ENCODE measurements around the gene RAPGEF6. TPM values are rescaled to one million over a fixed set of nuclear protein-coding genes. Genes with fewer than 3 reads are reported as not detected.

The RAPGEF6 gene
- polyA plus RNA-seq, 1 donor from 2014 or later: 121 TPM

DNA sequence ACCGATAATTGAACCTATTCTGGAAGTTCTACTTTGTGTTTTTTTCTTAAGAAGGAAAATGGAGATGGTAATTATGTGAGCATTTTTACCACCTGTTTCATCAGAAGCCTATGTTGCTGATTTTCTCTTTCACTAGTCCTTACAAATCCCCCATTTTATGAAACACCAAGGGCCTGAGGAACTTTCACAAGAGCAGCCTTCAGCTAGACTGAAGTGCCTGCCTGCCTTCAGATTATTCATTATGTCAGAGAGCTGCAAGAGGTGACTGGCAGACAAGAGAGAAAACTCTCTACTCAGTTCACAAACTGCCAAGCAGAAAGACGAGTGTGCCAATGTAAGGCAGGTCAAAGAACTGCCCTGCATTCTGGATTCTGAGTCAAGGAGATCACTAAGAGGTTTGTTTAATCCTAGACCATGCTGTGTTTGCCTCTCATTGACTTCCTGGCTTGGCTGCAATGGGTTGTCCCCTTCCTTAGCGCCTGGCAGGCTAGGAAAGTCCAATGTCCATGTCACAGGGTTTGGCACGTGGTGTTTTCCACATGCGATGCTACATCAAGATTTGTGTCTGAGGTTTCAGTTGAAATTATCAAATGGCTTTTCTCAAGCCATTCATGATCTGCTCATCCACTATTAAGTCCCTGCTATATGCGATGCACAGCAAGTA is 227.9 kb downstream of the RAPGEF6 start:
- Histone ChIP-seq H3K9me2 (ENCODE audit: insufficient read depth, low read length) (no peaks in the 10 kb centered on the region), H3K79me2 (replicated peaks; ENCODE audit: insufficient read depth, low read length) (no peaks in the 10 kb centered on the region), H3K9ac (ENCODE audit: low read length) (no peak overlapping the region), H3K36me3 (ENCODE audit: insufficient read depth, low read length) (peaks cover 13% of the 10 kb centered on the region), H3F3A (ENCODE audit: insufficient read depth, low read length, poor library complexity, severe bottlenecking) (no peaks in the 10 kb centered on the region), H3K4me2 (ENCODE audit: low read length) (no peak overlapping the region), H3K27me3 (ENCODE audit: insufficient read depth, low read depth, low read length) (no peaks in the 10 kb centered on the region), H3K4me3 (ENCODE audit: low read length) (no peak overlapping the region), H4K20me1 (ENCODE audit: insufficient read depth) (no peaks in the 10 kb centered on the region), H2AFZ (ENCODE audit: low read depth, low read length) (no peak overlapping the region), H3K9me3 (ENCODE audit: low read length) (peaks cover 10% of the 10 kb centered on the region), H3K27ac (ENCODE audit: low read length) (no peak overlapping the region)
- TF ChIP-seq, protein P1, sequence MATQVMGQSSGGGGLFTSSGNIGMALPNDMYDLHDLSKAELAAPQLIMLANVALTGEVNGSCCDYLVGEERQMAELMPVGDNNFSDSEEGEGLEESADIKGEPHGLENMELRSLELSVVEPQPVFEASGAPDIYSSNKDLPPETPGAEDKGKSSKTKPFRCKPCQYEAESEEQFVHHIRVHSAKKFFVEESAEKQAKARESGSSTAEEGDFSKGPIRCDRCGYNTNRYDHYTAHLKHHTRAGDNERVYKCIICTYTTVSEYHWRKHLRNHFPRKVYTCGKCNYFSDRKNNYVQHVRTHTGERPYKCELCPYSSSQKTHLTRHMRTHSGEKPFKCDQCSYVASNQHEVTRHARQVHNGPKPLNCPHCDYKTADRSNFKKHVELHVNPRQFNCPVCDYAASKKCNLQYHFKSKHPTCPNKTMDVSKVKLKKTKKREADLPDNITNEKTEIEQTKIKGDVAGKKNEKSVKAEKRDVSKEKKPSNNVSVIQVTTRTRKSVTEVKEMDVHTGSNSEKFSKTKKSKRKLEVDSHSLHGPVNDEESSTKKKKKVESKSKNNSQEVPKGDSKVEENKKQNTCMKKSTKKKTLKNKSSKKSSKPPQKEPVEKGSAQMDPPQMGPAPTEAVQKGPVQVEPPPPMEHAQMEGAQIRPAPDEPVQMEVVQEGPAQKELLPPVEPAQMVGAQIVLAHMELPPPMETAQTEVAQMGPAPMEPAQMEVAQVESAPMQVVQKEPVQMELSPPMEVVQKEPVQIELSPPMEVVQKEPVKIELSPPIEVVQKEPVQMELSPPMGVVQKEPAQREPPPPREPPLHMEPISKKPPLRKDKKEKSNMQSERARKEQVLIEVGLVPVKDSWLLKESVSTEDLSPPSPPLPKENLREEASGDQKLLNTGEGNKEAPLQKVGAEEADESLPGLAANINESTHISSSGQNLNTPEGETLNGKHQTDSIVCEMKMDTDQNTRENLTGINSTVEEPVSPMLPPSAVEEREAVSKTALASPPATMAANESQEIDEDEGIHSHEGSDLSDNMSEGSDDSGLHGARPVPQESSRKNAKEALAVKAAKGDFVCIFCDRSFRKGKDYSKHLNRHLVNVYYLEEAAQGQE (IDR thresholded peaks at IDR 0.05; ENCODE audit: borderline replicate concordance): no peak
- TF ChIP-seq MXI1 (conservative IDR thresholded peaks at IDR 0.05; ENCODE audit: poor library complexity, severe bottlenecking) (no peak), SMC3 (conservative IDR thresholded peaks at IDR 0.05; ENCODE audit: poor library complexity) (no peak), TAF1 (IDR thresholded peaks at IDR 0.05; ENCODE audit: low read depth) (no peak), RAD21 (conservative IDR thresholded peaks at IDR 0.05) (no peak), EP300 (conservative IDR thresholded peaks at IDR 0.05; ENCODE audit: poor library complexity, severe bottlenecking) (no peak), EZH2 (IDR thresholded peaks at IDR 0.05; ENCODE audit: borderline replicate concordance, insufficient read depth, low read length, poor library complexity, severe bottlenecking) (no peak), POLR2AphosphoS5 (IDR thresholded peaks at IDR 0.05) (no peak)
- TF ChIP-seq, protein P2, sequence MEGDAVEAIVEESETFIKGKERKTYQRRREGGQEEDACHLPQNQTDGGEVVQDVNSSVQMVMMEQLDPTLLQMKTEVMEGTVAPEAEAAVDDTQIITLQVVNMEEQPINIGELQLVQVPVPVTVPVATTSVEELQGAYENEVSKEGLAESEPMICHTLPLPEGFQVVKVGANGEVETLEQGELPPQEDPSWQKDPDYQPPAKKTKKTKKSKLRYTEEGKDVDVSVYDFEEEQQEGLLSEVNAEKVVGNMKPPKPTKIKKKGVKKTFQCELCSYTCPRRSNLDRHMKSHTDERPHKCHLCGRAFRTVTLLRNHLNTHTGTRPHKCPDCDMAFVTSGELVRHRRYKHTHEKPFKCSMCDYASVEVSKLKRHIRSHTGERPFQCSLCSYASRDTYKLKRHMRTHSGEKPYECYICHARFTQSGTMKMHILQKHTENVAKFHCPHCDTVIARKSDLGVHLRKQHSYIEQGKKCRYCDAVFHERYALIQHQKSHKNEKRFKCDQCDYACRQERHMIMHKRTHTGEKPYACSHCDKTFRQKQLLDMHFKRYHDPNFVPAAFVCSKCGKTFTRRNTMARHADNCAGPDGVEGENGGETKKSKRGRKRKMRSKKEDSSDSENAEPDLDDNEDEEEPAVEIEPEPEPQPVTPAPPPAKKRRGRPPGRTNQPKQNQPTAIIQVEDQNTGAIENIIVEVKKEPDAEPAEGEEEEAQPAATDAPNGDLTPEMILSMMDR (IDR thresholded peaks at IDR 0.05; ENCODE audit: poor library complexity, severe bottlenecking): no peak

DNA sequence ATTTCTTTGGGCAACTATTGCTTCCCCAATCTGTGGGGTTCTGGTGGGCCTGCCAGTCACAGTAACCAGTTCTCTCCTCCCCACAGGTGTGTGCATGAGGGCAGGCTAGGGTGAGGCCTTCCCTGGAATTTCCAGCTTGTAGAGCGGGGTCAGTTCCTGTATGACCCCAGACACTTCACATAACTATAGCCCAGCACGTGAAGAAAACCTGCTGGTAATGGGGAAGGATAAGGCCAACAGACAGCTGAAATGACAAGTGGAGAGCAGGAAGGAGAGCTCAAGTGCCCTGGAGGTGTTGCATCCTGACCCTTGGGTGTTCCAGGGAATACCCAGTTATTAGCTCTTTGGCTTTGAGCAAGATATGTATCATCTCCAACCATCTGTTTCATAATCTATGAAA is 229.0 kb downstream of the RAPGEF6 start:
- Histone ChIP-seq H3K4me2 (ENCODE audit: low read length) (no peak overlapping the region), H3K79me2 (replicated peaks; ENCODE audit: insufficient read depth, low read length) (no peaks in the 10 kb centered on the region), H2AFZ (ENCODE audit: low read depth, low read length) (no peak overlapping the region), H3K4me3 (ENCODE audit: low read length) (no peak overlapping the region), H3K9ac (ENCODE audit: low read length) (no peak overlapping the region), H3K27me3 (ENCODE audit: insufficient read depth, low read depth, low read length) (no peaks in the 10 kb centered on the region), H3K9me2 (ENCODE audit: insufficient read depth, low read length) (no peaks in the 10 kb centered on the region), H3F3A (ENCODE audit: insufficient read depth, low read length, poor library complexity, severe bottlenecking) (no peaks in the 10 kb centered on the region), H3K9me3 (ENCODE audit: low read length) (peaks cover 10% of the 10 kb centered on the region), H3K27ac (ENCODE audit: low read length) (no peak overlapping the region), H4K20me1 (ENCODE audit: insufficient read depth) (no peaks in the 10 kb centered on the region), H3K36me3 (ENCODE audit: insufficient read depth, low read length) (peaks cover 13% of the 10 kb centered on the region)
- TF ChIP-seq RAD21 (conservative IDR thresholded peaks at IDR 0.05) (no peak), EZH2 (IDR thresholded peaks at IDR 0.05; ENCODE audit: borderline replicate concordance, insufficient read depth, low read length, poor library complexity, severe bottlenecking) (no peak), MXI1 (conservative IDR thresholded peaks at IDR 0.05; ENCODE audit: poor library complexity, severe bottlenecking) (no peak), EP300 (conservative IDR thresholded peaks at IDR 0.05; ENCODE audit: poor library complexity, severe bottlenecking) (no peak), TAF1 (IDR thresholded peaks at IDR 0.05; ENCODE audit: low read depth) (no peak), POLR2AphosphoS5 (IDR thresholded peaks at IDR 0.05) (no peak), SMC3 (conservative IDR thresholded peaks at IDR 0.05; ENCODE audit: poor library complexity) (no peak)
- TF ChIP-seq, protein P2 (IDR thresholded peaks at IDR 0.05; ENCODE audit: poor library complexity, severe bottlenecking): no peak
- TF ChIP-seq, protein P1 (IDR thresholded peaks at IDR 0.05; ENCODE audit: borderline replicate concordance): no peak

Data from neural cell (in vitro differentiated cells).